ENCODE data around the gene SF3A1. TPM values are rescaled to one million over a fixed set of nuclear protein-coding genes. Genes with fewer than 3 reads are reported as not detected.

SF3A1 gene
- total and polyA plus RNA-seq, 2 of the 8 experiments (the other 6 are each of a cell fraction or from before 2014, with no cell fraction given) = 27.8 to 285 TPM

DNA sequence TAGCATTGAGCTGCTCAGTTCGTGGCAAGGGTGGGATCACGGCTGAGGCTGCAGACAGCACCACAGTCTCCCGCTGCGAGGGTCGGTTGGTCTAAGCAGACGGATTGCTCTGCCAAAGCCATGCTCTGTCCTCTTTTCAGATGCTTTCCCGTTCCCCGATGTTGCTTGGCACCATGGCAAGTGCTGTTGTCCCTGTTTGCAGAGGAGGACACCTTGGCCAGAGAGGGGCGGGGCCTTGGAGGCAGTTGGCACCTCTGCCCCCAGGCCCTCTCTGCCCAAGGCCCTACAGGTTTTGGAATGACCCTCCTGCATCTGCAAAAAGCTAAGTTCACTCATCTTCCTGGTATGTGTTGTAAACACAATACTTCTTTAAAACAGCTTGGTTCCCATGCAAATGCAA is 11.7 kb upstream of the SF3A1 start:
- Histone ChIP-seq H3K23me2 (ENCODE audit: low read depth, low read length) (no peaks in the 10 kb centered on the region), H3K79me2 (ENCODE audit: control insufficient read depth in 1 of 2, insufficient read depth in 2 of 2, low read length in 2 of 2) (no peaks in the 10 kb centered on the region), H2BK120ac (replicated peaks; ENCODE audit: low read depth, low read length) (no peak overlapping the region), H3K79me1 (ENCODE audit: low read depth, low read length) (no peaks in the 10 kb centered on the region), H3K27me3 (replicated peaks in 1 of 4; ENCODE audit: control insufficient read depth in 3 of 4, extremely low read depth in 1 of 4, insufficient read depth in 3 of 4, low read length in 3 of 4) (no peaks in the 10 kb centered on the region), H3K18ac (ENCODE audit: extremely low read depth, low read length) (no peak overlapping the region), H2BK5ac (ENCODE audit: low read depth, low read length) (no peak overlapping the region), H3K4me2 (ENCODE audit: insufficient read depth in 1 of 2, low read depth in 2 of 2, low read length in 2 of 2) (no peak overlapping the region), H3K56ac (replicated peaks; ENCODE audit: insufficient read length, low read depth, low read length) (no peak overlapping the region), H2BK15ac (ENCODE audit: low read length) (no peak overlapping the region), H4K91ac (replicated peaks; ENCODE audit: insufficient read length, low read length) (no peak overlapping the region), H4K8ac (ENCODE audit: extremely low read depth, insufficient read depth, low read length) (no peak overlapping the region; the same call in 1 of the 2 replicates), H3K36me3 (ENCODE audit: control insufficient read depth in 2 of 4, insufficient read depth in 4 of 4, low read length in 3 of 4) (peaks cover 0 to 3% (median 1%) of the 10 kb centered on the region in 4 experiments; a peak in 3 of 8 replicates), H3K9ac (replicated peaks in 1 of 4; ENCODE audit: extremely low read depth in 1 of 4, low read depth in 3 of 4, low read length in 3 of 4) (0 out of 7 replicates have a peak overlapping the region, but pooled peaks of 1 of the 4 experiments have one; percentile 1), H2AFZ (ENCODE audit: low read length) (no peak overlapping the region), H4K5ac (ENCODE audit: insufficient read length, low read depth, low read length) (no peak overlapping the region), H3K4ac (replicated peaks; ENCODE audit: insufficient read length, low read depth, low read length) (no peak overlapping the region), H2AK5ac (ENCODE audit: low read depth, low read length) (no peak overlapping the region), H2BK20ac (ENCODE audit: low read length) (no peak overlapping the region), H3K9me3 (ENCODE audit: insufficient read depth in 2 of 2, low read depth in 1 of 2, low read length in 1 of 2) (no peaks in the 10 kb centered on the region), H2BK12ac (ENCODE audit: low read depth, low read length) (no peak overlapping the region), H4K20me1 (replicated peaks in 1 of 2; ENCODE audit: control insufficient read depth in 1 of 2, insufficient read depth in 2 of 2, low read length in 2 of 2) (peaks cover 1 to 4% of the 10 kb centered on the region in 2 experiments), H3K23ac (ENCODE audit: insufficient read length) (no peak overlapping the region), H3K14ac (ENCODE audit: insufficient read length) (no peak overlapping the region), H3K4me1 (replicated peaks in 1 of 4; ENCODE audit: control insufficient read depth in 3 of 4, insufficient read depth in 4 of 4, low read length in 3 of 4) (peaks cover 0 to 2% (median 0%) of the 10 kb centered on the region in 4 experiments; a peak in 1 of 7 replicates), H3K27ac (ENCODE audit: low read depth, low read length) (0 out of 2 replicates have a peak overlapping the region, but pooled peaks have one; percentile 1), H3K4me3 (ENCODE audit: extremely low read depth in 1 of 4, insufficient read depth in 2 of 4, low read depth in 3 of 4, low read length in 4 of 4) (no peak overlapping the region)
- no peak for DNase-seq (ENCODE audit: low read depth in 1 of 2, low spot score in 2 of 2)
- ChIA-PET CTCF (ENCODE audit: partially characterized antibody) (interaction anchor here (1.2 to 1.8 kb wide), 5 partner anchors 14 to 90 kb away, joined by 3 to 8 read pairs (median 3); no protein-coding TSS in a partner anchor), POLR2A (ENCODE audit: partially characterized antibody) (interaction anchor here (1.5 to 11.8 kb wide), 3 partner anchors 10 to 40 kb away, joined by 8 to 129 read pairs (median 14); partner anchors contain the start of genes CCDC157 and SF3A1)
- TF ChIP-seq RXRA (IDR thresholded peaks at IDR 0.05; ENCODE audit: insufficient read depth, low read depth, low read length) (no peak), JUND (IDR thresholded peaks at IDR 0.05; ENCODE audit: low read length) (no peak), BACH1 (IDR thresholded peaks at IDR 0.05; ENCODE audit: low read length) (no peak), BCL11A (IDR thresholded peaks at IDR 0.05; ENCODE audit: low read depth in 2 of 2, low read length in 2 of 2) (no peak)
- FAIRE-seq = no peak
- 91% methylated on average over 8 of the region's 9 CpGs; no CpG with 5 or more reads in 1 of the 2 experiments for WGBS, 2 experiments (ENCODE audit: extremely low coverage in 1 of 2, insufficient coverage in 1 of 2, insufficient read length in 1 of 2, insufficient replicate concordance in 2 of 2, low coverage in 1 of 2, low lambda C conversion rate in 2 of 2, missing lambda C conversion rate in 1 of 2)
